Measurements from ENCODE around the gene TSACC. TPM values are rescaled to one million over a fixed set of nuclear protein-coding genes. Genes with fewer than 3 reads are reported as not detected.

The TSACC gene
- total and polyA plus RNA-seq, 9 of the 15 experiments (the other 6 are each of a cell fraction or from before 2014, with no cell fraction given): 0.45 to 7.4 (median 2.6) TPM

- in situ Hi-C loops (cut with MboI): no loop called here
- DNase-seq (ENCODE audit: extremely low read depth in 1 of 4, low spot score in 3 of 4) (peak; percentile 71 to 85 (median 78)), ATAC-seq (peak; percentile 87), FAIRE-seq (peak; percentile 63)
- Histone ChIP-seq H3K9me3 (replicated peaks; ENCODE audit: control insufficient read depth, insufficient read depth, low read depth, low read length) (no peaks in the 10 kb centered on the region), H2AFZ (ENCODE audit: low read depth, low read length) (peak within 1 kb of the TSS; percentile 100), H3K27ac (ENCODE audit: extremely low read depth, low read depth, low read length) (peak within 1 kb of the TSS; percentile 64), H3K4me3 (peak within 1 kb of the TSS; percentile 66), H4K20me1 (replicated peaks; ENCODE audit: control insufficient read depth, insufficient read depth, low read length) (no peaks in the 10 kb centered on the region), H3K27me3 (ENCODE audit: control insufficient read depth in 2 of 2, insufficient read depth in 2 of 2, low read length in 2 of 2) (peaks cover 0 to 2% of the 10 kb centered on the region in 2 experiments; a peak in 1 of 5 replicates), H3K36me3 (ENCODE audit: control insufficient read depth, insufficient read depth, low read length) (peaks cover 14% of the 10 kb centered on the region; the same call in 1 of the 3 replicates), H3K9ac (ENCODE audit: insufficient read depth in 1 of 2, low read depth in 2 of 2, low read length in 2 of 2) (peak within 1 kb of the TSS; percentile 70 to 91), H3K4me1 (replicated peaks in 1 of 2; ENCODE audit: control insufficient read depth in 2 of 2, insufficient read depth in 2 of 2, low read length in 2 of 2) (peaks cover 7 to 17% of the 10 kb centered on the region in 2 experiments; a peak in 4 of 5 replicates), H3K9me1 (ENCODE audit: control insufficient read depth, insufficient read depth, low read length) (no peaks in the 10 kb centered on the region), H3K79me2 (ENCODE audit: control insufficient read depth, insufficient read depth, low read length) (no peaks in the 10 kb centered on the region), H3K4me2 (ENCODE audit: insufficient read depth, low read length) (peak within 1 kb of the TSS; percentile 91)
- WGBS (ENCODE audit: insufficient coverage, low coverage, missing lambda C conversion rate): 5% methylated on average over 17 of the region's 17 CpGs
- POLR2A ChIA-PET: interaction anchor here (0.6 to 1.2 kb wide), 9 partner anchors 9 to 275 kb away, joined by 3 to 6 read pairs (median 3); partner anchors contain the start of genes SMG5, SSR2 and TMEM79
- intact Hi-C loops (cut with micrococcal nuclease): no loop called here
- no TSS peak for BruUV-seq (replicated peaks)
- CTCF ChIA-PET (ENCODE audit: low intra/inter-chr PET ratio): interaction anchor here (0.7 kb wide), 1 partner anchor 65 kb away, joined by 3 read pairs; no protein-coding TSS in a partner anchor
- TF ChIP-seq SMAD4 (CRISPR knock-in tag; conservative IDR thresholded peaks at IDR 0.05): peak; percentile 22; the same call in 1 of the 2 replicates
- TF ChIP-seq BHLHE40 (IDR thresholded peaks at IDR 0.05; ENCODE audit: low read length): peak; percentile 53; the same call in 1 of the 2 replicates
- peak; percentile 50 for TF ChIP-seq KDM5B (IDR thresholded peaks at IDR 0.05; ENCODE audit: insufficient replicate concordance, low read depth, low read length)
- TF ChIP-seq EP300 (IDR thresholded peaks at IDR 0.05; ENCODE audit: low read length): 0 out of 2 replicates have a peak, but pooled peaks have one; percentile 3
- no peak for TF ChIP-seq ZC3H4 (CRISPR knock-in tag; IDR thresholded peaks at IDR 0.05; ENCODE audit: borderline replicate concordance)
- peak; percentile 93 for TF ChIP-seq SAP30 (IDR thresholded peaks at IDR 0.05; ENCODE audit: borderline replicate concordance, insufficient read depth, low read depth, low read length, poor library complexity, severe bottlenecking)
- TF ChIP-seq MXI1 (IDR thresholded peaks at IDR 0.05; ENCODE audit: low read depth, low read length): no peak
- TF ChIP-seq KHSRP (IDR thresholded peaks at IDR 0.05): no peak
- peak; percentile 45; the same call in 1 of the 2 replicates for TF ChIP-seq ZNF395 (CRISPR knock-in tag; IDR thresholded peaks at IDR 0.05)
- no peak for TF ChIP-seq ETV5 (CRISPR knock-in tag; IDR thresholded peaks at IDR 0.05; ENCODE audit: low read depth)
- TF ChIP-seq E2F6 (IDR thresholded peaks at IDR 0.05; ENCODE audit: borderline replicate concordance in 1 of 2, extremely low read depth in 1 of 2, insufficient read depth in 1 of 2, insufficient read length in 1 of 2, low read depth in 1 of 2, low read length in 1 of 2, poor library complexity in 1 of 2, severe bottlenecking in 1 of 2): peak in 1 of 2 experiments; percentile 83
- peak in 1 of 2 experiments; percentile 55; a peak in 2 of 4 replicates for TF ChIP-seq MNT (conservative IDR thresholded peaks at IDR 0.05)
- TF ChIP-seq MEF2A (IDR thresholded peaks at IDR 0.05; ENCODE audit: control insufficient read depth, low read depth, low read length): no peak
- TF ChIP-seq PHF8 (IDR thresholded peaks at IDR 0.05; ENCODE audit: borderline replicate concordance, low read length): peak; percentile 75; the same call in 1 of the 2 replicates
- TF ChIP-seq CXXC5 (CRISPR knock-in tag; IDR thresholded peaks at IDR 0.05): peak; percentile 69
- peak; percentile 52 for TF ChIP-seq ZNF316 (IDR thresholded peaks at IDR 0.05)
These were observed 42.9 kb upstream of the TSACC start, which contains the start of gene GLMP for GRCh38 chr1:156295391-156295947. TSS of gene GLMP (minus strand) at chr1:156295679. CDS start at chr1:156295645, 34 bp downstream.

Data from K562 (cell line).